ENCODE measurements around the gene GIT1. TPM values are rescaled to one million over a fixed set of nuclear protein-coding genes. Genes with fewer than 3 reads are reported as not detected.
A peak's percentile ranks its signal among the peaks of the same experiment; 100 is the strongest.

GIT1 gene
- total RNA-seq, 3 donors from 2014 or later (not counting 1 experiment from before 2014, with no cell fraction given) = 39.4 to 61.4 (median 54.6) TPM

- Mint-ChIP-seq H3K27ac (no peak overlapping the region), H3K36me3 (no peaks in the 10 kb centered on the region), H3K4me1 (peaks cover 9 to 30% of the 10 kb centered on the region in 2 donors), H3K27me3 (ENCODE audit: low read depth in 2 of 2) (no peaks in the 10 kb centered on the region), H3K4me3 (no peak overlapping the region), H3K9me3 (no peaks in the 10 kb centered on the region)
- Histone ChIP-seq H3K4me1 (ENCODE audit: control insufficient read depth, insufficient read depth, low read length) (peaks cover 30% of the 10 kb centered on the region), H3K36me3 (ENCODE audit: control insufficient read depth, insufficient read depth, low read length) (peaks cover 46% of the 10 kb centered on the region), H3K27me3 (ENCODE audit: control insufficient read depth, insufficient read depth, low read length) (no peaks in the 10 kb centered on the region), H3K4me3 (ENCODE audit: low read length) (no peak overlapping the region), H3K27ac (ENCODE audit: low read length) (no peak overlapping the region), H3K9me3 (ENCODE audit: control insufficient read depth, insufficient read depth, low read length) (no peaks in the 10 kb centered on the region)
- ATAC-seq (no peak), DNase-seq (no peak)
- WGBS (ENCODE audit: insufficient coverage) = 95% methylated on average over 19 of the region's 20 CpGs
- intact Hi-C loops (cut with micrococcal nuclease) = no loop called here
- no peak for TF ChIP-seq CTCF (IDR thresholded peaks at IDR 0.05)
Measured at GRCh38 chr17:29581583-29582253, 7.7 kb downstream of the GIT1 start.

- Histone ChIP-seq H3K4me3 (ENCODE audit: low read length) (no peak overlapping the region), H3K4me1 (ENCODE audit: control insufficient read depth, insufficient read depth, low read length) (peaks cover 17% of the 10 kb centered on the region), H3K9me3 (ENCODE audit: control insufficient read depth, insufficient read depth, low read length) (no peaks in the 10 kb centered on the region), H3K36me3 (ENCODE audit: control insufficient read depth, insufficient read depth, low read length) (peaks cover 60% of the 10 kb centered on the region), H3K27ac (ENCODE audit: low read length) (peak overlapping the region; percentile 21), H3K27me3 (ENCODE audit: control insufficient read depth, insufficient read depth, low read length) (no peaks in the 10 kb centered on the region)
- ATAC-seq = peak; percentile 97 to 99 (median 99)
- H3K27ac Mint-ChIP-seq = peak overlapping the region; percentile 37 to 52
- no peaks in the 10 kb centered on the region for H3K9me3 Mint-ChIP-seq
- H3K36me3 Mint-ChIP-seq = no peaks in the 10 kb centered on the region
- intact Hi-C loops (cut with micrococcal nuclease) = loop anchor here (1.0 kb wide), 5 partner anchors 9 to 441 kb away; partner anchors contain the start of gene GIT1
- peaks cover 9 to 24% of the 10 kb centered on the region in 2 donors for H3K4me1 Mint-ChIP-seq
- whole genome bisulfite sequencing (ENCODE audit: insufficient coverage) = 66% methylated on average over 15 of the region's 15 CpGs
- peak; percentile 85 to 96 for DNase-seq
- no peak overlapping the region for H3K4me3 Mint-ChIP-seq
- no peaks in the 10 kb centered on the region for H3K27me3 Mint-ChIP-seq (ENCODE audit: low read depth in 2 of 2)
- peak; percentile 85 for TF ChIP-seq CTCF (IDR thresholded peaks at IDR 0.05)
Measured at GRCh38 chr17:29579866-29580771, 9.3 kb downstream of the GIT1 start.

GRCh38 chr17:29578626-29579485, 10.6 kb downstream of the GIT1 start:
- Mint-ChIP-seq H3K4me1 (peaks cover 9 to 12% of the 10 kb centered on the region in 2 donors), H3K4me3 (no peak overlapping the region), H3K27ac (no peak overlapping the region), H3K27me3 (ENCODE audit: low read depth in 2 of 2) (no peaks in the 10 kb centered on the region), H3K9me3 (no peaks in the 10 kb centered on the region), H3K36me3 (no peaks in the 10 kb centered on the region)
- H3K27me3 ChIP-seq (ENCODE audit: control insufficient read depth, insufficient read depth, low read length) = no peaks in the 10 kb centered on the region
- peaks cover 67% of the 10 kb centered on the region for H3K36me3 ChIP-seq (ENCODE audit: control insufficient read depth, insufficient read depth, low read length)
- no peak overlapping the region for H3K27ac ChIP-seq (ENCODE audit: low read length)
- H3K4me1 ChIP-seq (ENCODE audit: control insufficient read depth, insufficient read depth, low read length) = peaks cover 8% of the 10 kb centered on the region
- no peaks in the 10 kb centered on the region for H3K9me3 ChIP-seq (ENCODE audit: control insufficient read depth, insufficient read depth, low read length)
- no peak for TF ChIP-seq CTCF (IDR thresholded peaks at IDR 0.05)
- ATAC-seq (no peak), DNase-seq (no peak)
- intact Hi-C loops (cut with micrococcal nuclease) = no loop called here
- 96% methylated on average over 14 of the region's 14 CpGs for WGBS (ENCODE audit: insufficient coverage)
- H3K4me3 ChIP-seq (ENCODE audit: low read length) = no peak overlapping the region
